CD1c-positive myeloid dendritic cell (primary cell): ENCODE measurements around the gene TMEM248.
A peak's percentile ranks its signal among the peaks of the same experiment; 100 is the strongest.
"Not testable (repeated sequence)": the region's sequence is repeated elsewhere in the genome, so short reads cannot be mapped to it uniquely, and the experiment has no call there.

Experiments
- DNase-seq: peaks from one replicate; pipeline ENCODE4 v3.0.0-alpha.2; 2016; ENCODE audit errors: extremely low spot score

TMEM248 gene

DNA sequence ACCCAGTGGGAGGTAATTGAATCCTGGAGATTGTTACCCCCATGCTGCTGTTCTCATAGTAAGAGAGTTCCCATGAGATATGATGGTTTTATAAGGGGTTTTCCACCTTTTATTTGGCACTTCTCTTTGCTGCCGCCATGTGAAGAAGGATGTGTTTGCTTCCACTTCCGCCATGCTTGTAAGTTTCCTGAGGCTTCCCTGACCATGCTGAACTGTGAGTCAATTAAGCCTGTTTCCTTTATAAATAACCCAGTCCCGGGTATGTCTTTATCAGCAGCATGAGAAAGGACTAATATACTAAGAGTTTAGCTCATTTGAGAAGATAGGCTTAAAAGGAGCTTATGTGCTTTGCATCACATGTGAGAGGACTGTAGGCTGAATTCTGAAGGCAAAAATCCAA is 29.3 kb downstream of the TMEM248 start:
- no peak for DNase-seq

DNA sequence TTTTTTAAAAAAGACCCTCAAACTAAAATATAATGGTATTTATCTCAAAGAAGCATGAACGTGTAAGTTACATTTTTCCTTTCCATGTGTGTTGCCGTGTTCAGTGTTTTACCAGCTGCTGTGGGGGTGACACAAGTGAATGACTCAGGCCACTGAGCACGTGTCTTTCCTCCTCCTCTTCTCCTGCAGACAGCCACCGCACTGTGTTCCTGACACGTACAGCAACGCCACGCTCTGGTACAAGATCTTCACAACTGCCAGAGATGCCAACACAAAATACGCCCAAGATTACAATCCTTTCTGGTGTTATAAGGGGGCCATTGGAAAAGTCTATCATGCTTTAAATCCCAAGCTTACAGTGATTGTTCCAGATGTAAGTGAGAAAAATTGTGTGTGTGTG is 29.7 kb downstream of the TMEM248 start:
- no peak for DNase-seq

DNA sequence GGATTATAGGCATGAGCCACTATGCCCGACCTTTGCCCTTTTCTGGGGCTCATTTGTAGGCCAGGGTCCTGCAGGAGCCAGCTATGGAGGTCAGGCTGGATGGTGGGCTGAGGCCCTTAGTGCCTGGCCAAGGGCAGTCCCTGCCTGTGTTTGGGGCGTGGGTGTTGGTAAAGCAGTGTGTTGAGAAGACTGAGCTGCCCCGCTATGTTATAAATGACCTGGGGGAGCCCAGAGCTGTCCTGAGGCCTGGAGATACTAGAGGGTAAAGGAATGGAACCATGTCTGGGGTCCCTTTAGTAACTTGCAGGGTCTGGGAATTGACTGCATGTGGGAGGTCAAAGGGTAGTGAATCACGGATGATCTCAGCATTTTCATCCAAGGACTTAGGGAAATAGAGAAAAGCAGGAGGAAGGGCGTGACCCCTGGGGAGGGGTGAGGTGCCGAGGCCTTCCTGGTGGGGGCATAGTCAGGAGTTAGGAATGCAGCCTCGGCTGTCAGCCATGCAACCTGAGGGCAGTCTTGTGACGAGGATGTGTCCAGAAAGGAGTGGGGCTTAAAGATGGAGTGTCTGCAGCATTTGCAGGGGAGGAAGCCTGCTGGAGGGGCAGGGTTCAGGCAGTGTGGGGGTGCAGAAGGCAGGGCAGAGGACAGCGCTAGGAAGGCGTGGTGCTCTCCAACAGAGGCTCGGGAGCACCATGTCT is 31.5 kb downstream of the TMEM248 start:
- DNase-seq = no peak

DNA sequence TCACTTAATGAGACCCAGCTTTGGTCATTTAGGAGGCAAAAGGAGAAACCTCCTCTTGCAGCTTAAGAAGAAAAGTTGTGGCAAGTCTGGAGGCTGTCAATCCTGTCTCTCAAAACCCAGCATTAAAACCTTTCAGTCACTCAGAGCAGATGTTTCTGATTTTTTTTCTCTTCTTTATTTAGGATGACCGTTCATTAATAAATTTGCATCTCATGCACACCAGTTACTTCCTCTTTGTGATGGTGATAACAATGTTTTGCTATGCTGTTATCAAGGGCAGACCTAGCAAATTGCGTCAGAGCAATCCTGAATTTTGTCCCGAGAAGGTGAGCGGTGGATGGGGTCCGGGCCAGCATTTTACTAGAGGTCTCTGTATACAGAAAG is 32.0 kb downstream of the TMEM248 start:
- DNase-seq = no peak

DNA sequence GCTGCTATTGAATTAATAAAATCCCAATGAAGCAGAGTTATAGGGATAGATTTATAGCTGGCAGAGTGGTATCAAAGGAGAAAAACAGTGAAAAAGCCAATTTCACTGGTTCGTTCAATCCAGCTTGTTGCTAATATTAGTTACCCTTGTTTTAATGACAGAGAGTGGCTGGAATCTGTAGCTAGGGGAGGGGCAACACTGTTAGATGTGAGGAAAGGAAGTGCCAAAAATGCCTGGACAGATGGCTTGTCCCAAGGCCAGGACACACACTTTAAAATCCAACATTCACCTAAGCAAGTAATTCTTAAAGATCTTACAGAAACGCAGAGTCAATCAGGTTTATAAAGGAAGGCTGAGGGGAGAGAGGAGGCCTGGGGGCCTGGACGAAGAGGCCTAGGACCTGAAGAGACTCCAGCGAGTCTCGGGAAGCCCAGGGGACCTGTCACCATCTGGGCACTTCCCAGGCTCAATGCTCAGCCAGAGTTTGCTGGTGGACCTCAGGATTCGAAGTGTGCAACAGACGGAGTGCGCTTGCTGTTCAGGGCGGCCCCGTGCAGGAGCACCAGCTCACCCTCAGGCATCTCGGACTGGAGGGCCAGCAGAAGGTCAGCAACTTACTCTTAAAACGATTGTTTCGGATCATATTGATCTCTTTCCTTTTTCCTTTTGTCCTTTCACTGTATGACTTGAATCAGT is 36.7 kb downstream of the TMEM248 start:
- DNase-seq = no peak

DNA sequence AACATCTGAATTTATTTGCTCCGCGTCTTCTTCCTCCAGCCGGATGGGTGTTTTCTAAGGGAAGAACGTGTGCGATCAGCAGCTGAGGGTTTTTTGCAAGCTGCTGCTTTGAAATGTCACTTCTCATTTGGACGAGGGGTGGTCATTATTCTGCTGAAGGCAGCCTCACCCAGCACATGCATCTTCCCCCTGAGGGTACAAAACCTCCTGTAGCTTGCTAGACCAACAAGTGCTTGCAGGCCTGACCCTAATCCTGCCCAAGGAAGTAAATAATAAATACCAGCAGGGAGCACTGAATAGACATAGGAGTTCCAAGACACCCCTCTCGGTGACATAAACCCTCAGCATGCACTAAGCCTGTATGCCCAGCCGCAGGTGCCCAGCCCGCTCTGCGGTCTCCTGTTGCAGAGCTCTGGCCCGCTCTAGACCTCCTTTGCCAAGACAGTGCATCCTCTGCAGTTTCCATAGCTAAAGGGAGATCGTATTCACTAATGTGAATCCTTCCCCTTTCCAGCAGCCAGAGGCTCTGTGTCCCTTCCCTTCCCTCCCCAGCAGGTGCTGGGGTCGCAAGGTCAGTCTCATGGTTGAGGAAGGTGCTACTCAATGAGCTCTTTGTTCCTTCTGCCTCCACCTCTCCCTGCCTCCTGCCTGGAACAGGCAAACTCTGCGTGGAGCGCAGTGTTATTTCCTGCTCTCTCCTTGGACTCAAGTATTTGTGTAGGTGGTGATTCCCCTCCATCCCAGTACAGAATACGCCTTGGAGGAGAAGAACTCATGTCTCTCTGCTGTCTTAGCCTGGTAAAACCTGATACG is 37.7 kb downstream of the TMEM248 start:
- DNase-seq = no peak

DNA sequence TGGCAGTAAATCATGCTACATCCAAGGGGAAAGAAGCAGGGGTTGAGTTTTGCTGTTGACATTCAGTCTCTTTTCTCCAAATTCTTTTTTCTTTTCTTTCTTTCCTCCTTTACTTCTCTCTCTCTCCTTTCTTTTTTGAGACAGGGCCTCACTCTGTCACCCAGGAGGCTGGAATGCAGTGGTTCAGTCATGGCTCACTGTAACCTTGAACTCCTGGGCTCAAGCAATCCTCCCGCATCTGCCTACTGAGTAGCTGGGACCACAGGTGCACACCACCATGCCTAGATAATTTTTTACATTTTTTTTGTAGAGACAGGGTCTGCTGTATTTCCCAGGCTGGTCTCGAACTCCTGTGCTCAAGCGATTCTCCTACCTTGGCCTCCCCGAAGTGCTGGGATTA is 39.2 kb downstream of the TMEM248 start:
- no peak for DNase-seq

DNA sequence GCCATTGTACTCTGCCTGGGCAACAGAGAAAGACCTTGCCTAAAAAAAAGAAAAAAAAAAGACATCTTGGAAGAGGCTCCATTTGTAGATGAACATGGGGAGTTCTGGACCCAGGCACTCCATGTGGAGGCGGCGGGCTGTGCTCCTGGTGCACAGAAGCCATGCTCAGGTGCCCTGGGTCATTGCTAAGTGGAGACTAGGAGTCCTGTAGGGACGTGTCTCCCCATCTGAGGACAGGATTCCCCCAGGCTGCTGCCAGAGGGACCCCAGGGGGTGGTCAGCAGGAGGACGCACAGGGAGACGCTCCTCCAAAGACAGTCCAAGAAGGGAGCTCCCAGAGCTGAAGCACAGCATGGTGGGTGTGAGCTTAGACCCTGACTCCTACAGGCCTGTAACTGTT is 40.1 kb downstream of the TMEM248 start:
- no peak for DNase-seq

DNA sequence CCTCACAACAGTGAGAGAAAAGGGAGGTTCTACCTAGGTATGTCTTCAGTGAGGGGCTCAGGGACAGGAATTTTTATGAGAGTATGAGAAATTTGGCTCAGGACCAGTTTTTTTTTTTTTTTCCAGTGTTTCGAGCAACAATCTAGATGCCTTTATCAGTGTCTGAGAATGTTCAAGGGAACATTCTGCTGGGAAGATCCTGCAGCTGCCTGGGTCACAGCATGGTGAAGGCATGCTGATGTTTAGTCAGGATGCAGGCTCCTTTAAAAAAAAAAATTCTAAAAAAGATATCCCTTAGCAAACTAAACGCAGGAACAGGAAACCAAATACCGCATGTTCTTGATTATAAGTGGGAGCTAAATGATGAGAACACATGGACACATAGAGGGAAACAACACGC is 43.4 kb downstream of the TMEM248 start:
- no peak for DNase-seq

DNA sequence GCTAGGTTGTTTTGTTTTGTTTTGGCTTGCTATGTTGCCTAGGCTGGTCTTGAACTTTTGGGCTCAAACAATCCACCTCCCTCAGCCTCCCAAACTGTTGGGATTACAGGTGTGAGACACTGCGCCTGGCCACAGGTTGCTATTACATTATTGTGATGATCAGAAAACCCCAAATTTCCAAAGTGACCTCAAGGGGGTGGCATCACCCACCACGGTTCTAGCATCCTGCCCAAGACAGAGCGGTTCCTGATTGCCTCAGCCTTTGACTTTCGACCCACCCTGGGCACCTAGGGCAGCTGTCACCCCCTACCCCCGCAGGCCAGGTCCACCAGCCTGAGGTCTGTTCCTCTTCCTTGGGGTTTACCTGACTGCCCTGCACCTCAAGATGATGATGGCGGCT is 46.0 kb downstream of the TMEM248 start:
- no peak for DNase-seq

DNA sequence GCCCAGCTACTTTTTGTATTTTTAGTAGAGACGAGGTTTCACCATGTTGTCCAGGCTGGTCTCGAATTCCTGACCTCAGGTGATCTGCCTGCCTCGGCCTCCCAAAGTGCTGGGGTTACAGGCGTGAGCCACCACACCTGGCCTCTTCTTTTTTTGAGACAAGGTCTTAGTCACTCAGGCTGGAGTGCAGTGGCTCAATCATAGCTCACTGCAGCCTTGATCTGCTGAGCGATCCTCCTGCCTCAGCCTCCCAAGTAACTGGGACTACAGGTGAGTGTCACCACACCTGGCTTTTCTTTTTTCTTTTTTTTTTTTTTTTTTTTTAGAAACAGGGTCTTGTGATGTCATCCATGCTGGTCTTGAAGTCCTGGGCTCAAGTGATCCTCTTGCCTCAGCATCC is 48.0 kb downstream of the TMEM248 start:
- DNase-seq = not testable (repeated sequence)

DNA sequence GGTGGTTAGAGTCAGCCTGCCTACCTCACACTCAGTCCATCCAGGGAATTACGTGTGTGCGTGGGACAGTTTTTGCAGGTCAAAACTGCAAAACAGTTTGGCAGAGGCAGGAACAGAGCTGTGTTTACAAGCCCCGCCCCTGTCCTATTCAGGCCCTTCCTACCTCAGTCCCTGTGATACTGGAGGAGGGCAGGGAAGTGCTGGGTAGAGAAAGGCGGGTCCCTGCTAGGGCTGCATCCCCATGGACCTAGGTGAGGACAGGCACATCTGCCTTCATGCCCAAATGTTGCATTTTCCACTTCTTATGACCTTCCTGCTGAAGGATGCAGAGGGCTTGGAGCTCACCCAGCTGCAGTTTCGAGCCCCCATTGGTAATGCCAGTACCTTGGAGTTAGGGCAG is 49.3 kb downstream of the TMEM248 start:
- DNase-seq = no peak

DNA sequence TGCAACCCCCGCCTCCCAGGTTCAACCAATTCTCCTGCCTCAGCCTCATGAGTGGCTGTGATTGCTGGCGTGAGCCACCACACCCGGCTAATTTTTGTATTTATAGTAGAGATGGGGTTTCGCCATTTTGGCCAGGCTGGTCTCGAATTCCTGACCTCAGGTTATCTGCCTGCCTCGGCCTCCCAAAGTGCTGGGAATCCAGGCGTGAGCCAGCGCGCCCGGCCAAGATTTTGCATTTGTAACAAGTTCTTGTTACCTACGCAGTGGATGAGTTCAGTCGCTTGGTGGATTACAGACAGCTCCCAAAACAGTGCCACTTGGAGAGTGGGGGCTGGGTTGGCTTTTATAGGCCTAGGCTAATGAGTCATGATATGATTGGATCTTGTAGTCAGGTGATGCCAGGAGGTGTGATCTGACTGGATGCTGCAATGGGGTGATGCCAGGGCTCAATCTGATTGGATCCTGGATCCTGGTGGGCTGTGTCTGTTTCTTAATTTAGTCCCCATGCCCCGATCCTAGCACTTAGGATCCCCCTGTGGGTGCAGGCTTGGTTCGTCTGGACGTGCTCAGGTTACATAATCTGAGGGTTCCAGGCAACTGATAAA is 54.1 kb downstream of the TMEM248 start:
- no peak for DNase-seq

DNA sequence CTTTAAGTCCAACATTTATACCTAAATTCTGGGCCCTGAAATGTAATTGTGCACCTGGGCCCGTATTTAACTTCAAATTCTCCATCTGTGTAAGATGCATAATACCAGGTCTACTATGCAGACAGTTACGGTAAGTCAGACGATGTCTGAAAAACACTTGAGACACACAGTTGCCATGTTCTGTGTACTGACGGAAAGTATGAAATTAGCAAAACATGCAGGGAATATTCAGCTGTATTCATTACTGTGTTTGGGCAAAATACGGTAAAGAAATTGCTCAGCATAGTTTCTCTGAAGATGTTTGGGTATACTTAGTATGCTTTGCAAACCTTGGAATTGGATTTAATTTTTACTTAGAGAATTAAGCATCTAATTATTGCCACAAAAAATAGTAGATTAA is 57.3 kb downstream of the TMEM248 start:
- not testable (repeated sequence) for DNase-seq

DNA sequence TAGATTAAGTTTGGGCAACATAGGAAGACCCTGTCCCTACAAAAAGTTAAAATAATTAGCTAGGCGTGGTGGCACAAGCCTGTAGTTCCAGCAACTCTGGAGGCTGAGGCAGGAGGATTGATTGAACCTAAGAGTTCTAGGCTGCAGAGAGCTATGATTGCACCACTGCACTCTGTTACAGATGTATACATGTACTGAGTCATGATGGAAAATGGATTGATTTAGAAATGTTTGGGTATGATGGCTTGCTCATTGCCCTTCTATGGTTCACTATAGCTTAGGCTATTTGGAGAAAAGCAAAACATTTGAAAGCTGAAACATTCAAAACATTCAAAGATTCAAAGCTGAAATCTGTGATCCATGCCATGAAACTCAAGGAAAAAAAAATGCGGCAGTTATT is 58.0 kb downstream of the TMEM248 start:
- DNase-seq = not testable (repeated sequence)

DNA sequence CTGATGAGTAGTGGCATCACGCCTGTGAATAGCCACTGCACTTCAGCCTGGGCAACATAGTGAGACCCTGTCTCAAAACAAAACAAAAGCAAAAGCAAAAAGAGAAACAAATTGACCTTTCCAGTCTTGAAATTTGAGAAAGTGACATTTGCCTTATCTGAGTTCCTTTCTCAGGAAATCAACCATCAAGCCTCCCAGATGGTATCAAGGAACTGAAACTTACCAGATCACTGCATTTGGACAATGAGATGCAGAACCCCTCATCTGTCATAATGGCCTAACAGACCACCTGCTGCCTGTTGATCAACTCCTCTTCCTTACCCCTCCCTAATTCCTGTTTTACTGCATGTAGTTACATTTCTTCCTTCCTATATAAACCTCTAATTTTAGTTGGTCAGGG is 59.3 kb downstream of the TMEM248 start:
- not testable (repeated sequence) for DNase-seq

DNA sequence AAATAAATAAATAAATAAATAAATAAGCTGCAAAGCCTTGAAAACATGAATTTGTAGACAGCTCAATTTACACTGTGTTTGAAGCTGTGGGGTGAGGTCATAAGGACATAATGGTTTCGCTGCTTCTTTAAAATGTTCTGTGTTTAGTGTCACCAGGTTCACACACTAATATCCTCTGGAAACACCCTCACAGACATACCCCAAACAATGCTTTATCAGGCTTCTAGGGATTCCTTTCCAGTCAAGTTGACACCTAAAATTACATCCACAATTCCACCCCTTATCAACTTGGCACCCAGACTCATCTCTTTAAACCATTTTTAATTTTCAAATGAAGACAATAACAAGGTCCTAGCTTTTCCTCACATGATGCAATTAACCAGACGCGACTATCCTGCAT is 68.5 kb downstream of the TMEM248 start:
- DNase-seq = not testable (repeated sequence)

DNA sequence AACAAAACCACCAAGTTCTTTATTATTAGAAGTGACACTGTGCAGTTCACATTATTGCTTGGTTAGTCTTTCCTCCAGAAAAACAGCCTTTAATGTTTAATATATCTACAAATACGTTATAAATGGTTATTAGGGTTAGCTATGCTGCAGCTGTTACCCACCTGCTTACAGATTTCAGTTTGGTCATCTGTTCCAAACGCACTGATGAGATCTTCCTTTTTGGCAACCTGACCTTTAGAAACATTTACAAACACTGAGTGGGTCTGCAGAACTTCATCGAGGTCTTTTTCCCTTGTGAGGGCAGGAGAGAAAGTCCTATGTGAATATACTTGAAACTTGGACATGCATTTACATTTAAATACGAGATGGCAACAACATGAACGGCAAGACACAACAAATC is 73.0 kb downstream of the TMEM248 start:
- not testable (repeated sequence) for DNase-seq

DNA sequence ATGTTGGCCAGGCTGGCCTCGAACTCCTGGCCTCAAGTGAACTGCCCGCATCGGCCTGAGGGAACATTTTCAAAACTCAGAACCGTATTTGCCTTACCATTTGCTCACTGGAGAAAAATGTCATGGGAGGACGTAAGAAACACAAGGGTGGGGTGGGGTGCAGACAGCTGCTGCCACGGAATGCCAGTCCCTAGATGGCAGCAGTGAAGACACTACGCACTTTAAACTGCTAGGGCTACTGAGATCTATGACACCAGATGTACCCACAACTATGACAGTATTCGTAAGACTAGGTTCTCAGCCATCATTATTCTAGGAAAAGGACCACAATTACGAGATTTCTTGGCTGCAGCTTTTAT is 73.6 kb downstream of the TMEM248 start:
- peak; percentile 60 for DNase-seq

DNA sequence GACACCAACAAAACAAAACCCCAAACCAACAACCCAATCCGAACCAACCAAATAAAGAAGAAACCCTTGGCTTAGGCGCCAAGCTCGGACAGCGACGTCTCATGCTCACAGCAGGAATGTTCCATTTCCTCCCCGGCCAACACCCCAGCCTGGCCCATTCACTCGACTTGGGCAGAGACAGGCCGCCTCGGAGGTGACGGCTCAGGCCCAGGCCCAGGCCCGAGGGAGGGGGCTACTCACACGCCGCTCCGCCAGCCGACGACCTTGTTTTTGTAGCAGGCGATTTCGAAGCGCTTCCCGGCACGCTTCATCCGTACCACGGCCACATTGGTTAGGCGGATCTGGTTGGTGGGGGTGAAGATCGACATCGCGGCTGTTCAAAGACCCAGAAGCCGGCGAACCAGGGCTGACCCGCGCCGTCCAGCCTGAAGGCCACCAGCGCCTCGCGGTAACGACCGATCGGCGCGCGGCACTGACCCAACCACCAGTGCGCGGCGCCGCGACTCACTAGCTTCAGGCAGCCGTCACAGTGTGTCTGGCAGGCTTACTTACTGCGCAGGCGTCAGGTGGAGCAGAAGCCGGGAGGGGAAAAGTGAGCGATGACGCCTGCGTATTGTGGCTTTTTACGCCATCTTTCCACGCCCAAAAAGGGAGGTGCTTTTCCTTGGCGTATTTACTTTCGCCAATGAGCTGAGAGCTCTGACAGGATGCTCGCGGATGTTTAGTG is 74.2 kb downstream of the TMEM248 start, which contains the start of gene SBDS:
TSS of gene SBDS (minus strand) at position 537 of the 727 bp plus-strand sequence. CDS start at position 368, 169 bp downstream.
- DNase-seq = peak; percentile 99

DNA sequence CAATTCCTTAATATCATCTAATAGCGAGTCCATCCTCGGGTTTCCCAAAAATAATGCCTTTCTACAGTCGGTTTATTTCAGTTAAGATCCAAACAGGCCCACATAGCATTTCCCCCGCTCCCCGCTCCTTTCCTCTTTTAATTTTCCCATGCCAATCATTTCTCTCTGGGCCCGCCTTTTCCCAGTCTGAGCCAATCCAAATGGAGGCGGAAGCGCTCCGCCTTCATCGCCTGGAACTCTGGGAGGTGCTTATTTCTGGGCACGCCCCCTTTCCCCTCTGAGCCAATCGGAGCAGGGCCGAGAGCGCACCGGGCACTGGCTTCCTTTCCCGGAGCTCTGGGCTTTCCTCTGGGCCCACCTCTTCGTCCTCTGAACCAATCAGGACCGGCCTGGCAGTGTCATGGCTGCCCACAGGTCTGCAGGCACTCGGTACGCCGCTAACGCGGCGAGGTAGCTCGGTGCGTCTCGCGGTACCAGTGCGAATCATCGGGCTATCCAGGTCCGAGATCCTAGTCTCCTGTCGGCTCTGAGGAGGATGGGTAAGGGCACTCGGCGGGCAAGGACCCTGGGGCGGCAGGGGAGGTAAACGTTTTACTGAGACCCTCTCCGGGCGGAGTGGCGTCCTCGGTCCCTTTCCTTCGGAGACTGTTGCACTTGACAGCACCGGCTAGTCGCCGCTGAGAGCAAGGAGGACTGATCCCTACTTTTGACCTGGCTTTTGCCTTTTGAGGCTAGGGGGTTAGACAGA is 75.6 kb downstream of the TMEM248 start, which contains the start of gene TYW1:
TSS of gene TYW1 (plus strand) at position 390 of the 748 bp plus-strand sequence. CDS start at position 536, 146 bp downstream.
- peak; percentile 99 for DNase-seq
